ENCODE data around the gene OR2AK2. TPM values are rescaled to one million over a fixed set of nuclear protein-coding genes. Genes with fewer than 3 reads are reported as not detected.

Gene OR2AK2
- total and polyA plus RNA-seq, 4 donors = not detected

DNA sequence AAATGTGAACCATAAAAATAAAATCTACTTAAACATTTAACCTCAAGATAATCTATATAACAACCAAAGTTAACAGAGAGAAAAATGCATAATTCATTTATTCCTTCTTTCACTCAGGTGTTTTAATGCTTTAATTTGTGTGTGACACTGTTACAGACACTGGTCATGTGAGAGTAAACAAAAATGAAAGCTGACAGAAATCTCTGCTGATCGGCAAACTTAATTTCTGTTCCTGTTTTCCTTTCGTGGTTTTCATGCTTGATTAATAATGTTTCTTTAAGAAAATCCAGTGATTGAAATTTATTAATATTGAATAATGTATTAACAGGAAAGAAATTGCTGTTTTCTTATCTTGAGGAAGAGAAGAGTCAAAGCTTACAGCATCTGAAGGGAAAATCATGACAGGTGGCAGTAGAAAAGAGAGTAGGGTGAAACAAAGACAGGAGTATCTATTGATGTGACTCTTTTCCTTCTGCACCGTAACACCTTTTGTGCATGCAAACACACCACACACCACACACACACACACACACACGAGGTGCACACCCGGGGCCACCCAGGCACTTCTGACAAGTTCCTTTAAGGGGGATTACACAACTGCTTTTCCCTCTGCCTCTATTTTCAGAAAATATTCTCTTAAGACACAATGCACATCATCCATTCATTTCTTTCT lies 1.6 kb downstream of the OR2AK2 start:
- H3K4me1 ChIP-seq (ENCODE audit: control insufficient read depth in 5 of 5, insufficient read depth in 5 of 5, low read length in 5 of 5) = no peaks in the 10 kb centered on the region
- 40 to 57% methylated on average over 5 of the region's 5 CpGs for WGBS, 2 donors
- ATAC-seq (ENCODE audit: insufficient read depth, low FRiP score) (no peak), DNase-seq (no peak)
- TF ChIP-seq, protein P1, sequence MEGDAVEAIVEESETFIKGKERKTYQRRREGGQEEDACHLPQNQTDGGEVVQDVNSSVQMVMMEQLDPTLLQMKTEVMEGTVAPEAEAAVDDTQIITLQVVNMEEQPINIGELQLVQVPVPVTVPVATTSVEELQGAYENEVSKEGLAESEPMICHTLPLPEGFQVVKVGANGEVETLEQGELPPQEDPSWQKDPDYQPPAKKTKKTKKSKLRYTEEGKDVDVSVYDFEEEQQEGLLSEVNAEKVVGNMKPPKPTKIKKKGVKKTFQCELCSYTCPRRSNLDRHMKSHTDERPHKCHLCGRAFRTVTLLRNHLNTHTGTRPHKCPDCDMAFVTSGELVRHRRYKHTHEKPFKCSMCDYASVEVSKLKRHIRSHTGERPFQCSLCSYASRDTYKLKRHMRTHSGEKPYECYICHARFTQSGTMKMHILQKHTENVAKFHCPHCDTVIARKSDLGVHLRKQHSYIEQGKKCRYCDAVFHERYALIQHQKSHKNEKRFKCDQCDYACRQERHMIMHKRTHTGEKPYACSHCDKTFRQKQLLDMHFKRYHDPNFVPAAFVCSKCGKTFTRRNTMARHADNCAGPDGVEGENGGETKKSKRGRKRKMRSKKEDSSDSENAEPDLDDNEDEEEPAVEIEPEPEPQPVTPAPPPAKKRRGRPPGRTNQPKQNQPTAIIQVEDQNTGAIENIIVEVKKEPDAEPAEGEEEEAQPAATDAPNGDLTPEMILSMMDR (IDR thresholded peaks at IDR 0.05; ENCODE audit: control extremely low read depth, extremely low read depth) = no peak
- no peak overlapping the region for H3K27ac ChIP-seq (ENCODE audit: low read depth in 1 of 2, low read length in 1 of 2)
- peaks cover 0 to 7% (median 0%) of the 10 kb centered on the region in 4 donors for H3K9me3 ChIP-seq (ENCODE audit: control insufficient read depth in 4 of 4, insufficient read depth in 3 of 4, low read length in 3 of 4)
- no peak overlapping the region for H3K4me3 ChIP-seq
- H3K36me3 ChIP-seq (ENCODE audit: control insufficient read depth in 4 of 4, insufficient read depth in 4 of 4, low read length in 4 of 4) = no peaks in the 10 kb centered on the region
- H3K27me3 ChIP-seq (ENCODE audit: control insufficient read depth in 3 of 3, insufficient read depth in 3 of 3, low read length in 2 of 3) = no peaks in the 10 kb centered on the region
- no peak overlapping the region for H3K9ac ChIP-seq (ENCODE audit: insufficient read depth in 1 of 2, low read length in 2 of 2)

DNA sequence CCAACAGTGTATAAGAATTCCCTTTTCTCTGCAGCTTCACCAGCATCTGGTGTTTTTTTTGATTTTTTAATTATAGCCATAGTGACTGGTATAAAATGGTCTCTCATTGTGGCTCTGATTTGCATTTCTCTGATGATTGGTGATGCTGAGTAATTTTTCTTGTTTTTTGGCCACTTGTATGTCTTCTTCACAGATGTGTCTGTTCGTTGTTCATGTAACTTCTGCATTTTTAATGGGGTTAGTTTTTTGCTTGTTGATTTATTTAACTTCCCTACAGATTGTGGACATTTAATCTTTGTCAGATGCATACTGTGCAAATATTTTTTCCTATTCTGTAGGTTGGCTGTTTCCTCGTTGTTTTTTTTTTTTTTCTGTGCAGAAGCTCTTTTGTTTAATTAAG lies 28.0 kb downstream of the OR2AK2 start:
- Histone ChIP-seq H3K36me3 (ENCODE audit: control insufficient read depth in 4 of 4, insufficient read depth in 4 of 4, low read length in 4 of 4) (no peaks in the 10 kb centered on the region), H3K27ac (ENCODE audit: low read depth in 1 of 2, low read length in 1 of 2) (no peak overlapping the region), H3K4me1 (ENCODE audit: control insufficient read depth in 5 of 5, insufficient read depth in 5 of 5, low read length in 5 of 5) (no peaks in the 10 kb centered on the region), H3K9ac (ENCODE audit: insufficient read depth in 1 of 2, low read length in 2 of 2) (no peak overlapping the region), H3K9me3 (ENCODE audit: control insufficient read depth in 4 of 4, insufficient read depth in 3 of 4, low read length in 3 of 4) (peaks cover 0 to 14% (median 0%) of the 10 kb centered on the region in 4 donors), H3K4me3 (no peak overlapping the region), H3K27me3 (ENCODE audit: control insufficient read depth in 3 of 3, insufficient read depth in 3 of 3, low read length in 2 of 3) (no peaks in the 10 kb centered on the region)
- DNase-seq (no peak), ATAC-seq (ENCODE audit: insufficient read depth, low FRiP score) (no peak)
- 15 to 25% methylated on average over 2 of the region's 2 CpGs for WGBS, 2 donors
- TF ChIP-seq, protein P1 (IDR thresholded peaks at IDR 0.05; ENCODE audit: control extremely low read depth, extremely low read depth) = no peak

DNA sequence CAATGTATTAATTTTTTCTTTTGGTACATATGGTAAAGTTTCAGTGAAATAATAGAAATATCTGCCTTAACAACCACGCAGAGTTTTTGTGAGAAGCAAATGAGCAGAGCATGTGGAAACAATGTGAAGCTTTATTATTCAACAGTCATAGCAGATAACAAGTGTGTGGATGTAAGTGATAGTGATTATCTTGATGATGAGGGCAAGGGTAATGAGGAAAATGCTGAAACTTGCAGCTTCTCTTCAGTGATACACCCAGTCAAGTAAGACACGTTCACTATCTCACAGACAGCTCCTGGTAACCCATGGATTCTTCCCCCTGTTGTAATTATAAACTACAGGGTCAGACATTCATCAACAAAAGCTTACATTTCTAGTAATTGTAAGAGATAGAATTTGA lies 33.8 kb downstream of the OR2AK2 start:
- TF ChIP-seq, protein P1 (IDR thresholded peaks at IDR 0.05; ENCODE audit: control extremely low read depth, extremely low read depth) = no peak
- Histone ChIP-seq H3K9me3 (ENCODE audit: control insufficient read depth in 4 of 4, insufficient read depth in 3 of 4, low read length in 3 of 4) (peaks cover 0 to under 1% (median 0%) of the 10 kb centered on the region in 4 donors), H3K27ac (ENCODE audit: low read depth in 1 of 2, low read length in 1 of 2) (no peak overlapping the region), H3K36me3 (ENCODE audit: control insufficient read depth in 4 of 4, insufficient read depth in 4 of 4, low read length in 4 of 4) (no peaks in the 10 kb centered on the region), H3K4me3 (no peak overlapping the region), H3K4me1 (ENCODE audit: control insufficient read depth in 5 of 5, insufficient read depth in 5 of 5, low read length in 5 of 5) (no peaks in the 10 kb centered on the region), H3K9ac (ENCODE audit: insufficient read depth in 1 of 2, low read length in 2 of 2) (no peak overlapping the region), H3K27me3 (ENCODE audit: control insufficient read depth in 3 of 3, insufficient read depth in 3 of 3, low read length in 2 of 3) (no peaks in the 10 kb centered on the region)
- ATAC-seq (ENCODE audit: insufficient read depth, low FRiP score) (no peak), DNase-seq (no peak)
- 57 to 82% methylated on average over 2 of the region's 2 CpGs for WGBS, 2 donors

DNA sequence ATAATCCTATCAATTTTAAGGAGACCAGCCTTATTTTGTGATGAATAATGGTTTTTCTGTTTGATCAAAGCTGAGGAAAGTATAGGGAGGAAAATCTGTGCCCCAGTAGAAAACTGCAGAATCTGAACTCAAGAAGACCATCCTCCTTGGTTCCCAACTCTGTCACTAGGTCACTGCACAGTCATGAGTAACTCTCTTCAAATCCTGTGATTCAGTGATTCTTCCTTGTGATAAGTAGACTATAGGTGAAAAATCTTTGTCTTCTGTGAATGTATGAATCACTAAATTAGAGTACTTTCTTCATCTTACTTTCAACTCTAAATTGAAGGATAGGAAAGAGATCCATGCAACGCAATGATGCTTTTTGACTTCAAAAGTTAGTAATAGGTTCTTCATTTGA lies 35.1 kb downstream of the OR2AK2 start:
- no peak overlapping the region for H3K9ac ChIP-seq (ENCODE audit: insufficient read depth in 1 of 2, low read length in 2 of 2)
- WGBS, 2 donors = 92 to 98% methylated on average over 1 of the region's 1 CpG
- H3K27me3 ChIP-seq (ENCODE audit: control insufficient read depth in 3 of 3, insufficient read depth in 3 of 3, low read length in 2 of 3) = no peaks in the 10 kb centered on the region
- ATAC-seq (ENCODE audit: insufficient read depth, low FRiP score) (no peak), DNase-seq (no peak)
- H3K4me3 ChIP-seq = no peak overlapping the region
- no peaks in the 10 kb centered on the region for H3K4me1 ChIP-seq (ENCODE audit: control insufficient read depth in 5 of 5, insufficient read depth in 5 of 5, low read length in 5 of 5)
- H3K27ac ChIP-seq (ENCODE audit: low read depth in 1 of 2, low read length in 1 of 2) = no peak overlapping the region
- H3K9me3 ChIP-seq (ENCODE audit: control insufficient read depth in 4 of 4, insufficient read depth in 3 of 4, low read length in 3 of 4) = no peaks in the 10 kb centered on the region
- H3K36me3 ChIP-seq (ENCODE audit: control insufficient read depth in 4 of 4, insufficient read depth in 4 of 4, low read length in 4 of 4) = no peaks in the 10 kb centered on the region
- TF ChIP-seq, protein P1 (IDR thresholded peaks at IDR 0.05; ENCODE audit: control extremely low read depth, extremely low read depth) = no peak

Data from lung (tissue), 12 donors.